A172 (cell line): ENCODE measurements around the gene RDH11. TPM values are rescaled to one million over a fixed set of nuclear protein-coding genes. Genes with fewer than 3 reads are reported as not detected.
"Not testable (repeated sequence)": the region's sequence is repeated elsewhere in the genome, so short reads cannot be mapped to it uniquely, and the experiment has no call there.

ENCODE experiments used
- DNase-seq: peaks from one replicate; pipeline ENCODE4 v3.0.0-alpha.2; 2015; ENCODE audit warnings: low spot score
- total RNA-seq: library from RNA; depleted of rRNA; stranded (reverse); fragments of >200 nt; shearing (Covaris generic); gene quantifications from 2 replicates; pipeline ENCODE4 v1.2.3, GENCODE V29; 2014

The RDH11 gene
- total RNA-seq, 1 experiment from 2014 or later: 45.8 TPM

DNA sequence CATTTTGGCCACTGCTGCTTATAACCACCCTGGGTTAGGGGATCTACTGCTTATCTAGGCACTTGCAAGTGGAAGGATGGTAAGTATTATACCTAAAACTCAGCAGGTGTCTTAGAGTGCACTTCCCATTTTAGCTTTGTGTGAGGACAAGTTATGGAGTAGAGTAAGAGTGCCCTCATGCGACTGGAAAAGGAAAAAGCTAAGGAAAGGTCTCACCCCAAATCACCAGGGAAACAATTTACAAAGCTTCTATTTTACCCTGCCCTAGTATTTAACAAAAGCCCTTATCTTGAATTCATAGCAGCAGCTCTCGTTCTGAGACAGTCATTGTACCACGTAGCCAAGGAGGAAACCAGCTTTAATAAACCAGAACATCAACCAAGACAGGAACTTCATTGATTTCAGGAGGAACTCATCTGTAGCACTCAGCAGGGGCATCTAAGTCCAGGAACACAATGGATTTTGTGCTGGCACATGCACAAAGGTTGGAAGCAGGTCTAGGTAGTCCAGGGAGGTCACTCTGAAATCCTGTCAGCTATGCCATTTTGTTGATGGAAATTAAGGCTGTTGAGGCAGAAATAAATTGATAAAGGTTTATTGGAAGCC, 9.0 kb upstream of the RDH11 start:
- peak; percentile 35 for DNase-seq

DNA sequence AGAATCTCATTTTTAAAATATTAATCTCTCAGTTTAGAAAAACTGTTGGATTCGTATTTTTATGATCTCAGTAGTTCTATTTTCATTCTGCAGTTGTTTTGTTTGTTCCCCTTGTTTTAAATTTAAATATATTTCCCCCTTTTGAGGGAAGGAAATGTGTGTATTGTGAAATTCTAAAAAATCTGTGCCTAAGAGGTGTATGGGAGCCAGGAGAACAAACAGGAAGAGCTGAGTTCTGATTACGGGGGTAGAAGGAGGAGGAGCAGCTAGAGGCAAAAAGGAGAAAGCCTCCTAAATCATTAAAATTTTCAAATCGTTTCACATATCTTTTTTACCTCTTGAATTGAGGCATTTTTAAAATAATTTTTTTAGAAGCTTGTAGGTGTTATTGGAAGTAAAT, 8.4 kb upstream of the RDH11 start:
- no peak for DNase-seq

DNA sequence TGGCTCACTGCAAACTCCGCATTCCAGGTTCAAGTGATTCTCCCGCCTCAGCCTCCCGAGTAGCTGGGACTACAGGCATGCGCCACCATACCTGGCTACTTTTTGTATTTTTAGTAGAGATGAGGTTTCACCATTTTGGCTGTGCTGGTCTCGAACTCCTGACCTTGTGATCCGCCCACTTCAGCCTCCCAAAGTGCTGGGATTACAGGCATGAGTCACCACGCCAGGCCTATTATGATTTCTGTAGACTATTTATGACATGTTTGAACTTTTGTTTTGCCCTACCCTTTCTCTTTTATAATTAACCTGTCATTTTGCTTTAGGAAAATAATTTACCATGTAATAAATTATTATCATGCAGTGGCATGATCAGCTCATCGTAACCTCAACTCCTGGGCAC, 5.9 kb upstream of the RDH11 start, which contains the start of gene RDH12:
TSS of gene RDH12 (plus strand) at position 395 of the 400 bp plus-strand sequence. CDS start 20,757 bp downstream, outside the sequence.
- DNase-seq: not testable (repeated sequence)

DNA sequence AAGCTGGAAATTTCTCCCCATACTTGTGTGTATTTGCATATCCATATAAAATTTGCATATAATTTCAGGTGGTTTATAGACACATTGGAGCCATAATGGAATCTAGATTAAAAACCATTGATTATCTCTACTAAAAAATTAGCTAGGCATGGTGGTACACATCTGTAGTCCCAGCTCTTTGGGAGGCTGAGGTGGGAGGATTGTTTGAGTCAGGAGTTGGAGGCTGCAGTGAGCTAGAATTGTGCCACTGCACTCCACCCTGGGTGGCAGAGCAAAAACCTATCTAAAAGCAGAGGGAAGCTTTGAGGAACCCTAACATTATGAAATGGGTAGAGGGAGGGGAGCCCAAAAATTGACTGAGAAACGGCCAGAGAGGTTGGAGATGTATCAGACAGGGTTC, 2.6 kb upstream of the RDH11 start:
- no peak for DNase-seq

DNA sequence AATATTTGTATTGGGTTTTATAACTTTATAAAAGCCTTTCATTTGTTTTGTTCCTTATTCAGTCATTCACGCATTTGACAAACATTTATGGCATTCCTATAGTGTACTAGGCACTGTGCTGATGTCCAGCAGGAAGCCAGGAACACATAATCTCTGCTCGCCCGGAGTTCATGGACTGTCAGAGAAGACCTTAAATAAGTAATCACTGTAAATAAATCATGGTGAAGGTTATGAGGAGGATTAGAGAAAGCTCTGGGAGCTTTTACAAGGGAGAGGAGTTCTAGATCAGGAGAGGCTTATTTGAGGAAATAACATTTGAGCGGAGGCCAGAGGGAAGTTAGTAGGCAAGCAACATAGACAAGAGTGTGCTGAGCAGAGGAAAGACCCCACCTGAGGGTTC, 1.4 kb upstream of the RDH11 start:
- DNase-seq: no peak

DNA sequence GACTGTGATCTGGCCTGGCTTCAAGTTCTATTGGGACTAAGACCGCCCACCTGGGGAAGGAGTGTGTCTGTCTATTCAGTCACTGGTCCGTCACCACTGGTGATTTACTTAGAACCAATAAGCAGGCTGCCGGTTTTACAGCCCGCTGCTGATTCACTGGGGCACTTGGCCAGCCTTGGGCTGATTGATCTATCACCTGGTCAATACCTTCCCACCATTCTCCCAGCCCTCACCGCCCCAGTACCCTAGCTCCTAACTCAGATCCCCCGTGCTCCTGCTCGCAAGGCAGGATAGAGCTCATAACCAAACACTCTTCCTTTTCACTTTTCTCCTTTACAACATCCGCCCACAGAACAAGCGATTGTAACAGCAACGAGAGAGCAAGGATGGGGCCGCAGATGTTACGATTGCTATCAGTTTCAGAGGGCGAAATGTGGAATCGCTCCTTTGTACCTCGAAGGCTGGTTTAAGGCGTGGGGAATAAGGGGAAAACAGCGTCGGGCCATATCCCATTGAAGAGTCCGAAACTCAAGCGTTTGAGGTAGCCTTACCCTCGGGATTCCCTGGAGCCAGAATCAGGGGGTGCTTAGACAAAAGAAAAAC, 672 bp downstream of the RDH11 start:
- peak; percentile 89 for DNase-seq

DNA sequence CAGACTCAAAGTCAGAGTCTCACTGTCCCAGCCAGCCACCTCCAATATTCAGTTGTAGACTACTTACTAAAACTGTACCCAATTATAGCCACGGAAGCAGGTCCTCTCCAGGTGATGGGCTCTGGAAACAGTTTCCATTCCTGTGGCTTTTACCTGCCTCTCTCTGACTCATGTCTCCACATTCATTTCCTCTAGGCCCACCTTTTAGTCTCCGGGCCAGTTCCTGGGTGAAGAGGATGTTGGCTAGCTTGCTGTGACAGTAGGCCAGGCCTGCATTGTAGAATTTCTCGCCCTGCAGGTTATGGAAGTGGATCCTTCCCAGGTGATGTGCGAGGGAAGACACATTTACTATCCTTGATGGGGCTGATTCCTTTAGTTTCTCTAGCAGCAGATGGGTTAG, 5.6 kb downstream of the RDH11 start:
- no peak for DNase-seq

DNA sequence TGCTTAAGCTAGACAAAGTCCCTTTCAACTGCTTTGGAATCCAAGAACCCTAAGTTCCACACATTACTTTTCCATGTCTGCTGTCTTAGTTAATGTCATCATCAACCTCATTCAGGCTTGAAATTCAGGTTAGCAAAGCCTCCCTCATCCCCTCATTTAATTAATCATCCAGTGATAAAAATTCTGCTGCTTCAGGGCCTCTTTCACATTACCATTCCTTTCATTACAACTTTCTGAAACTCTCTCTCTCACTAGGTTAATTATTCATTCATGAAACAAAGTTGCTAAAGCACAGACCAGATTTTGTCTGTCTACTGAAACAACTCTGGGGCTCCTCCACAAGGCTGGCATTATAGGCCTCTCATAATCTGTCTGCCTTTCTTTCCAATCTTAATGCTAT, 11.7 kb downstream of the RDH11 start:
- no peak for DNase-seq

DNA sequence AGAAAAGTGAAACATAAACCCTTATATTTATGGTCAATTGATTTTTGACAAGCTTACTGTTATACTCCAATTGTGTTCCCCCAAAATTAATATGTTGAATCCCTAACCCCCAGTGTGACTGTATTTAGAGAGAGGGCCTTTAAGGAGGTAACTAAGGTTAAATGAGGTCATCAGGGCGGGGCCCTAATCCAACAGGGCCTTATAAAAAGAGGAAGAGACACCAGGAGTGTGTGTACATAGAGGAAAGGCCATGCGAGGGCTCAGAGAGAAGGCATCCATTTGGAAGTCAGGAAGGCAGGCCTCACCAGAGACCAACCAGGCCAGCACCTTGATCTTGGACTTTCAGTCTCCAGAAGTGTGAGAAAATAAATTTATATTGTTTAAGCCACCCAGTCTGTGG, 14.6 kb downstream of the RDH11 start:
- DNase-seq: no peak

DNA sequence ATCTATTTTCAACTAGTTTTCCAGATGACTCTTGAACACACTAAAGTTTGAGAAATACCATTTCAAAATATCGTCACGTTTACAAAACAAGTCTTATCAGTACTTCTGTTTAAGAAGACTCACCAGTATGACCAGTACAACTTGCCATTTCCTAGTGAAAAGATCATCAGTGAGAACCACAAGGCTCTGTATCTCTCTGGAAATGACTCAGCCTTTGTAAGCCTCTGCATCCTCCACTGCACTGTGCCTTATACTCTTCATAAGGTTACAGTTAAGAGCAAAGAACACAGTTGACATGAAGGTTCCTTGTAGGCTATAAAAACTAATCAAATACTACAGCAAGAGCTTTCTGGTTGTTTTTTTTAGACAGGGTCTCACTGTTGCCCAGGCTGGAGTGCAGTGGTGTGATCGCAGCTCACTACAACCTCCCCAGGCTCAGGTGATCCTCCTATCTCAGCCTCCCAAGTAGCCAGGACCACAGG, 15.4 kb downstream of the RDH11 start:
- peak; percentile 82 for DNase-seq

DNA sequence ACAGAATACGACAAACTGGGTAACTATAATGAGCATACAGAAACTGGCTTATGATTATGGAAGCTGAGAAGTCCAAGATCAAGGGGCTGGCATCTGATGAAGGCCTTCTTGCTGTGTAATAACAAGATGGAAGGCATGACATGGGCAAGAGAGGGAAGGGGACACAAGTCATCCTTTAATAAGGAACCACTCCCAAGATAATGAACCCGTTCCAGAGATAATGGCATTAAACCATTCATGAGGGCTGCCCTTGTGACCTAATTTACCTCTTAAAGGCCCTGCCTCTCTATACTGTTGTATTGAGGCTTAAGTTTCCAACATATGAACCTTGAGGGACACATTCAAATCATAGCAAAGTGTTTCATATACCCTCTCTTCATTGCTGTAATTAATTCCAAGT, 16.6 kb downstream of the RDH11 start:
- no peak for DNase-seq

DNA sequence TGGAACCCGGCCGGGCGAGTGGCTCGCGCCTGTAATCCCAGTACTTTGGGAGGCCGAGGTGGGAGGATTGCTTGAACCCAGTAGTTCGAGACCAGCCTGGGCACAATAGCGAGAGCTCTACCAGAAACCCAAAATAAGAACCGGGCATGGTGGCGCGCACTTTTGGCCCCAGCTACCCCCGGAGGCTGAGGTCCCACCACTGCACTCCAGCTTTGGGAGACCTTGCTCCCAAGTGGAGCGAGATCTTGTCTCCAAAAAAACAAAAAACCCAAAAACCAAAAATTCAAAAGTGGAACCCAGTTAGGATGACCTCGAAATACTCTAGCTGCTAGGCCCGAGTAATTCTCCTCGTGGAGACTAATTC, 20.4 kb downstream of the RDH11 start:
- DNase-seq: no peak

DNA sequence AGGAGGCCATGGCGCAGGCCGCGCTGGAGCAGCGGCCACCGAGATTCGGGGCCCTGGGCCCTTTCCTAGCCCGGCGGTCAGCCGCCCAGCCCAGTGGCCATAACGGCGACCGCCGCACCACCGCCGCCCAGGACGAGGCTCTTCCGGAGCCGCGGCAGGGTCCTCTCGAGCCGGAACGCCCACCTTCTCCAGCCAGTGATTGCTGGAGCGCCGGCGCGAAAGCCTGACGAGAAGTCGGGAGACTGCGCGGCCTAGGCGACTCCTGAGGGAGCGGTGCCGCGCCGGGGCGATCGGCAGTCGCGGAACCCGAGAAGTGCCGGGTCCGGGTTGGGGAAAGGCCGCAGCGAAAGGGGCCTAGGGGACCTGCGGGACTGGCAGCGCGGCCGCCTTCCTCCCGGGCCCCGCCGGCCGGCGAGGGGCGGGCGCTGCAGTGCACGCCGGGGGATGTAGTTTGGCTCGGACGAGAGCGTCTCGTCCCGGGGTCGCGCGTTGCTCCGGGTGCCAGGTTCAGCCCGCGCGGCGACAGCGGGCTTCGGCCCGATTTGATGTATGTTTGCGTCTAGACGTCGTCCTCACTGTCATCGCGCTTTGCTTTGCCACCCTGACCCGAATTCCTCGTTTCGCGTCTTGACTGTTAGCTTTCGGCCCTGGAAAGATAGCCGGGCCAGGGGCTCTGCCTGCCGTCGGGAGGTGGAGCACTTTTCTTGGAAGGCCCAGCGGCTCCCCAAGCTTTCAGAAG, 20.9 kb downstream of the RDH11 start, which contains the start of gene VTI1B:
TSS of gene VTI1B (minus strand) at position 153 of the 739 bp plus-strand sequence. CDS start at position 10, 143 bp downstream.
- DNase-seq: peak; percentile 35

DNA sequence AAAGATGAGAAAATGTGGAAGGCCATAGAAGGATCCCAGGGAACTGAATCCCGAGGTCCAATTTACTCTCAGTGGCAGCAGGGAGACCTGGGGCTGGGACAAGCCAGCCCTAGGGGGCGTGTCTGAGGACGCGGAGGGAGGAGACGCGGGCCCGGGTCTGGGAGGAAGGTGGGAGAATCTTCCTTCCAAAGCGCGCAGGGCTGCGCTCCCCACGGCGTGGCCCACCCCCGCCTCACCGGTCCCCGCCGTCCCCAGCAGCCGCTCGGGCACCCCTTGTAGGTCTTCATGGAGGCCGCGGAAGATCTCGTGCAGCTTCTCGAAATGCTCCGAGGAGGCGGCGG, 21.5 kb downstream of the RDH11 start:
- peak; percentile 38 for DNase-seq

DNA sequence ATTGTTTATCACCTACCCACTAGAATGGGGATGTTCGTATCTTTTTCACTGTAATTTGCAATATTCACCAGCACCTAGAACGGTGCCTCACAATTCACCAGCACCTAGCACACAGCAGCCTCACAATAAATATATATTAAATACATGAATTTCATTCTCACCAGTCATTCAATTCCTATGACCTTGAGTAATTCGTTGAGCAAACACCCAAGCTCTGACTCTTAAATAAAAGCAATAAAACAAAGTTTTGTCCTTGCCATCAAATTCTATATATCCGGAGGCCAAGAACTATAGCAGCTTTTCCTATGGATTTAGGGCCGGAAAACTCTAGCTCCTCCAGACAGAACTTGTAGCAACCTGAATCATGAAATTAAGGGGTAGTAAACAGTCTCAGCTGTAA, 22.1 kb downstream of the RDH11 start:
- DNase-seq: no peak

DNA sequence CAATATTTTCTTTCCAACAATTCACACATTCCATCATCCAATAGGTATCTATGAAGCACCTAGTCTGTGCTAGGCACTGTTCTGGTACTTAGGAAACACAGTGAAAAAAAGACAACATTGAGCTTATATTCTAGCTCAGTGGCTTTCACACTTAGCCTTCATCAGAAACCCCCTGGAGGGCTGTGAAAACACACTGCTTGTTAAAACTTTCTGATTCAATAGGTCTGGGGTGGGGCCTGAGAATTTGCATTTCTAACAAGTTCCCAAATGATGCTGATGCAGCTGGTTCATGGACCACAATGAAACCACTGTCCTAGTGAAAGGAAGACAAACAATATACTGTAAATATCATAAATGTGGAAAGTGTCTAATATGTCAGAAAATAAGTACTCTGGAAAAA, 27.0 kb downstream of the RDH11 start:
- DNase-seq: no peak

DNA sequence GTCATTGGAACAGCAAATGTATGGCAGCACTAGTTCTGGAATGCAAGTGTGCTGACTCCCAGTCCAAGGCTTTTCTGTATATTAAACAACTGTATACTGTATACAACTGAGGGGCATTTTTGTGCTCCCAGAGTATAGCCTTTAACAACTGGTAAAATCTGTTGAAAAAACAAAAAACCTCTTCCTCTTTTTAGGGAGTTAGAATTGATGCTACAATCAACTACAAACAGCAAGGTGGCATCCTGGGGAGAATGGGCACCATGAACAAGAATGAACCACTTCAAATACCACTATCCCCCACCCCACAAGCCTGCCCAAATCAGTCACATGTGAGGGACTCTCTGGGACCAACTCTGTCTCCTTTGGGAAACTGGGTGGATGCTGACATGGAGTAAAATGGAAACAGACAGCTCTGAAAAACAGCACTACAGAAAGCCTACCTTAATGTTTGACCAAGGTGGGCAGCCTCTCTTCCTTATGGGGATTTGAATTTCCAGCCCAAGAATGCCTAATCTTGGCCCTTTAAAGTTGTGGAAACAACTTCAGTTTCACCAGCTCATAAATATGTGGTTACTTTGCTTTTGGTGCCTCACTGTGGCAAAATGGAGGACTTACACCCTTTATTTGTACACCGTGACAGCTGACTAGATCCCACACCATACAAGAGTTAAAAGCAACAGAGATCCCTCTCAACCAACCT, 28.7 kb downstream of the RDH11 start:
- peak; percentile 19 for DNase-seq

DNA sequence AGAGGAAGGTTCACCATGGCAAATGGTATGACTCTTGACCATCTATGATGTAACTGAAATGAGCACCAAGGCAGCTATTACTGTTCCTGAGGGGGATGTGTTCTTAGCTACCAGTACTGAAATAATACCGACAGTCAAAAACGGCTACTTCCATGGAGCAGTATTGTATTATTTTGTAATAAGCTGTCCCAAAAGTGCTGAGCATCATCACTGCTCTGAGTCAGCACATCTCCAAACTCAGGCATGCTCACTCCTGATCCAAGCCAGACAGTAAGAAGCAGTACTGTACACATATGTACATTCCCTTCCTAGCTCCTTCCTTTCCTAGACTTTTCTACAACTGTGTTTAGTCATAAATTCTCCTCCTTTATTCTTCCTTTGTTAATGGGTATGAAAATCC, 29.7 kb downstream of the RDH11 start:
- DNase-seq: no peak

DNA sequence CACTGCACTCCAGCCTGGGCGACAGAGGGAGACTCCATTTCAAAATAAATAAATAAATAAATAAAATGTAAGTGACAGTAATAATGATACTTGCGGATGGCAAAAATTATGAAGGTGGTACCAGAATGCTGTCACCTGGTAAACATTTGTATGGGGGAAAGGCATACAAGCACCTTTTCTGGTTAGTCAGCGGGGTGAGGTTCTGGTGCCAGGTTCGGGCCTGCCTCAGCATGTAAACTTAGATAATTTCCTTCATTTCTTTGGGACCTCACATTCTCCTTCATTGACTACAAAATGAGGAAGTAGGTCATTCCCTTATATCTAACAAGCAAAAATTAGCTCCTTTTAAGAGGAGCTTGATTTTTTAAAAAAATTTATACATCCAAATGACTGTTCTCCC, 31.9 kb downstream of the RDH11 start:
- no peak for DNase-seq

DNA sequence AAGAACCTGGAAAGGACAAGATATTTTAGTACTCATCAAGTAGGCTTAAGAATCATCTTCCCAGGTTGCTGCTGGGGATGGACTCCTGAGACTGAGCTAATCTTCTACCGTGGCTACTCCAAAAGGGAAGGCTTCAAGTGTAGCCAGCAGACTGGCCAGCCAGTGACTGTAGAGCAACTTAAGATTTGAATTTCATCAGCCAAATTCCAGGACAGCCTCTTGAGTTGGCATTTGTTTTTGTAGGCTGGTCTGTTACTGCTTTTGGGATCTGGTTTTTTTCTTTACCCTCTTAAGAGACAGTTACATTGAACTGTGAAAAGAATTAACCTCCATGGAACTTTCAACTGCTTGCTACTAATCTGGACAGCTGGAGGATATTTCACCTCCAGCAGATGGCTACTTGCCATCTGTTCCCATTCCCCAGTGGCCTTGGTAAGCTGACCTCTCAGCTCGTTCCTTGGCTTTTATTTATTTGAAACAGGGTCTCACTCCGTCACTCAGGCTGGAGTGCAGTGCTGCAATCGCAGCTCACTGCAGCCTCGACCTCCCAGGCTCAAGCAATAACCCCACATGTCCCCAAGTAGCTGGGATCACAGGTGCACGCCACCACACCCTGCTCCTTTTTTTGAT, 41.8 kb downstream of the RDH11 start:
- no peak for DNase-seq

DNA sequence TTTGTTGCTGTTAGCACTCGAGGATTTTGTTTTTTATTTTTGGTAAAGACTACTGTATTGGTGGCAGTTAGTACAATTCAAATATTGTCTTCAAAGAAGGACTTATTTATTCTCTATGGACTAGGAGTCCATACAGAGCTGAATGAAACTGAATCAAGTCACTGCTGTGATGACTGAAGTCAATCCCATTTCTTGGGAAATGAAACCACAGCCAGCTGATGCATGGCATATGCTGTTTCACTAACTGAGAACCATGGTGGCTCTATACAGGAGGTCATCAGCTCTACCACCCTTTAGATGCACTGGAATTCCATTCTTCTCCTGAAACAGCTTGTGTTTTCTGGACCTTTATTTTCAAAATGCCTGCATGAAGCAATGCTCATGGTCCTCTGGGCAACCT, 43.4 kb downstream of the RDH11 start:
- no peak for DNase-seq

DNA sequence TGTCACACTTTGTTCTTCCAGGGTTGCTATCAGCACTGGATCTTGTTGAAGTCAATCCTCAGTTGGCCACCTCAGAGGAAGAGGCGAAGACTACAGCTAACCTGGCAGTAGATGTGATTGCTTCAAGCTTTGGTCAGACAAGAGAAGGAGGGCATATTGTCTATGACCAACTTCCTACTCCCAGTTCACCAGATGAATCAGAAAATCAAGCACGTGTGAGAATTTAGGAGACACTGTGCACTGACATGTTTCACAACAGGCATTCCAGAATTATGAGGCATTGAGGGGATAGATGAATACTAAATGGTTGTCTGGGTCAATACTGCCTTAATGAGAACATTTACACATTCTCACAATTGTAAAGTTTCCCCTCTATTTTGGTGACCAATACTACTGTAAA, 44.9 kb downstream of the RDH11 start:
- no peak for DNase-seq
